Measurements from ENCODE around the gene NPY.

GRCh38 chr7:24337180-24337579, 53.2 kb downstream of the NPY start:
- TF ChIP-seq CTCF (IDR thresholded peaks at IDR 0.05), result no peak
- TF ChIP-seq POLR2AphosphoS5 (IDR thresholded peaks at IDR 0.05), result no peak
- no peak for TF ChIP-seq POLR2A (IDR thresholded peaks at IDR 0.05)
- no peak for TF ChIP-seq EP300 (IDR thresholded peaks at IDR 0.05; ENCODE audit: low read depth)

Measured in transverse colon (tissue), 4 donors.